H1 (cell line): ENCODE results near the gene DISC1. TPM values are rescaled to one million over a fixed set of nuclear protein-coding genes. Genes with fewer than 3 reads are reported as not detected.

ENCODE experiments used
- CTCF ChIA-PET: fragments of 300-600 bp; sonication (Branson Sonifier 250); formaldehyde crosslinking; loops from one replicate; lab custom pipeline; 2021; ENCODE audit not compliant: partially characterized antibody; lab: Charles Lee
- POLR2A ChIA-PET: fragments of 300-600 bp; sonication (Branson Sonifier 250); formaldehyde crosslinking; loops from one replicate; lab custom pipeline; 2021; ENCODE audit warnings: inconsistent platforms; ENCODE audit not compliant: partially characterized antibody; lab: Charles Lee
- DNase-seq, 2 experiments: peaks; one replicate each; pipeline versions ENCODE4 v3.0.0 to v3.0.0-alpha.2; 2010 to 2022; ENCODE audit warnings: low spot score in 2 of 2, low read depth in 1 of 2, mixed read lengths in 1 of 2
- FAIRE-seq: peaks from 2 replicates; lab custom pipeline; 2011; peaks lifted over from hg19 to GRCh38; lab: Jason Lieb, UNC
- H2AFZ ChIP-seq: 2 replicates; pipeline ENCODE4 v1.8.1; 2012; ENCODE audit warnings: low read length, inconsistent platforms
- H2AK5ac ChIP-seq: 2 replicates; pipeline ENCODE4 v1.6.1; 2013; ENCODE audit warnings: low read depth, low read length
- H2BK120ac ChIP-seq: replicated peaks from 2 replicates; pipeline ENCODE3; 2013; ENCODE audit warnings: low read depth, low read length, inconsistent platforms
- H2BK12ac ChIP-seq: 2 replicates; pipeline ENCODE4 v1.6.1; 2013; ENCODE audit warnings: low read depth, low read length
- H2BK15ac ChIP-seq: 2 replicates; pipeline ENCODE4 v1.6.1; 2013; ENCODE audit warnings: low read length
- H2BK20ac ChIP-seq: 2 replicates; pipeline ENCODE4 v1.6.1; 2013; ENCODE audit warnings: low read length
- H2BK5ac ChIP-seq: 2 replicates; pipeline ENCODE4 v1.6.1; 2013; ENCODE audit warnings: low read depth, low read length
- H3K14ac ChIP-seq: 2 replicates; pipeline ENCODE4 v1.6.1; 2013; ENCODE audit warnings: inconsistent platforms; ENCODE audit not compliant: insufficient read length
- H3K18ac ChIP-seq: 2 replicates; pipeline ENCODE4 v1.6.1; 2013; ENCODE audit warnings: low read length; ENCODE audit errors: extremely low read depth
- H3K23ac ChIP-seq: 2 replicates; pipeline ENCODE4 v1.6.1; 2013; ENCODE audit warnings: inconsistent platforms; ENCODE audit not compliant: insufficient read length
- H3K23me2 ChIP-seq: 2 replicates; pipeline ENCODE4 v1.6.1; 2013; ENCODE audit warnings: low read depth, low read length
- H3K27ac ChIP-seq: 2 replicates; pipeline ENCODE4 v1.6.1; 2011; ENCODE audit warnings: low read depth, low read length, inconsistent platforms
- H3K27me3 ChIP-seq, 4 experiments: replicated peaks in 1 of 4; 1 replicate in 1 of 4; 2 replicates in 3 of 4; pipeline versions ENCODE4 v1.6.1 to v1.8.1; 2011 to 2013; ENCODE audit warnings: low read length in 3 of 4, mild to moderate bottlenecking in 3 of 4, inconsistent platforms in 2 of 4, mixed read lengths in 2 of 4, moderate library complexity in 1 of 4; ENCODE audit not compliant: control insufficient read depth in 3 of 4, insufficient read depth in 3 of 4; ENCODE audit errors: extremely low read depth in 1 of 4
- H3K36me3 ChIP-seq, 4 experiments: 2 replicates each; pipeline versions ENCODE4 v1.6.1 to v1.8.1; 2011 to 2013; ENCODE audit warnings: mild to moderate bottlenecking in 4 of 4, low read length in 3 of 4, moderate library complexity in 2 of 4, control low read depth in 1 of 4, inconsistent platforms in 1 of 4; ENCODE audit not compliant: insufficient read depth in 4 of 4, control insufficient read depth in 2 of 4
- H3K4ac ChIP-seq: replicated peaks from 2 replicates; pipeline ENCODE3; 2013; ENCODE audit warnings: low read length, low read depth, mixed read lengths, inconsistent platforms; ENCODE audit not compliant: insufficient read length
- H3K4me1 ChIP-seq, 4 experiments: replicated peaks in 1 of 4; 1 replicate in 1 of 4; 2 replicates in 3 of 4; pipeline versions ENCODE4 v1.6.1 to v1.8.1; 2011 to 2013; ENCODE audit warnings: low read length in 3 of 4, inconsistent platforms in 2 of 4, mixed read lengths in 1 of 4; ENCODE audit not compliant: insufficient read depth in 4 of 4, control insufficient read depth in 3 of 4
- H3K4me2 ChIP-seq, 2 experiments: 2 replicates each; pipeline versions ENCODE4 v1.6.1 to v1.8.1; 2011 to 2013; ENCODE audit warnings: low read depth in 2 of 2, low read length in 2 of 2, control low read depth in 1 of 2, inconsistent platforms in 1 of 2, mild to moderate bottlenecking in 1 of 2; ENCODE audit not compliant: insufficient read depth in 1 of 2
- H3K4me3 ChIP-seq, 4 experiments: fragments of 200-600, 300-600 bp in 1 of 4; sonication (generic), shearing (Covaris generic), sonication (Bioruptor Twin) in 1 of 4; 2 replicates each; pipeline versions ENCODE4 v1.5.1 to v1.8.1; 2011 to 2016; ENCODE audit warnings: low read length in 4 of 4, low read depth in 3 of 4, control low read depth in 2 of 4, inconsistent platforms in 2 of 4, mild to moderate bottlenecking in 2 of 4, mixed read lengths in 1 of 4, moderate library complexity in 1 of 4; ENCODE audit not compliant: insufficient read depth in 2 of 4; ENCODE audit errors: extremely low read depth in 1 of 4
- H3K56ac ChIP-seq: replicated peaks from 2 replicates; pipeline ENCODE3; 2013; ENCODE audit warnings: low read depth, mild to moderate bottlenecking, mixed read lengths, low read length, inconsistent platforms; ENCODE audit not compliant: insufficient read length
- H3K79me1 ChIP-seq: 2 replicates; pipeline ENCODE4 v1.6.1; 2013; ENCODE audit warnings: low read depth, low read length, control low read depth
- H3K79me2 ChIP-seq, 2 experiments: 2 replicates each; pipeline versions ENCODE4 v1.6.1 to v1.8.1; 2012 to 2013; ENCODE audit warnings: low read length in 2 of 2, mild to moderate bottlenecking in 2 of 2, inconsistent platforms in 1 of 2; ENCODE audit not compliant: insufficient read depth in 2 of 2, control insufficient read depth in 1 of 2
- H3K9ac ChIP-seq, 4 experiments: replicated peaks in 1 of 4; 1 replicate in 1 of 4; 2 replicates in 3 of 4; pipeline versions ENCODE4 v1.6.1 to v1.8.1; 2011 to 2013; ENCODE audit warnings: low read depth in 3 of 4, low read length in 3 of 4, control low read depth in 2 of 4, mild to moderate bottlenecking in 2 of 4, moderate library complexity in 2 of 4, inconsistent platforms in 1 of 4; ENCODE audit errors: extremely low read depth in 1 of 4
- H3K9me3 ChIP-seq, 2 experiments: 2 replicates each; pipeline versions ENCODE4 v1.6.1 to v1.8.1; 2012 to 2013; ENCODE audit warnings: mild to moderate bottlenecking in 2 of 2, moderate library complexity in 2 of 2, control low read depth in 1 of 2, inconsistent platforms in 1 of 2, low read depth in 1 of 2, low read length in 1 of 2, mixed read lengths in 1 of 2; ENCODE audit not compliant: insufficient read depth in 2 of 2
- H4K20me1 ChIP-seq, 2 experiments: replicated peaks in 1 of 2; 2 replicates each; pipeline versions ENCODE3 to v1.8.1; 2011 to 2013; ENCODE audit warnings: inconsistent platforms in 2 of 2, low read length in 2 of 2, mild to moderate bottlenecking in 1 of 2; ENCODE audit not compliant: insufficient read depth in 2 of 2, control insufficient read depth in 1 of 2
- H4K5ac ChIP-seq: 2 replicates; pipeline ENCODE4 v1.6.1; 2013; ENCODE audit warnings: low read length, low read depth, mixed read lengths, inconsistent platforms; ENCODE audit not compliant: insufficient read length
- H4K8ac ChIP-seq: 2 replicates; pipeline ENCODE4 v1.8.0; 2013; ENCODE audit warnings: mild to moderate bottlenecking, moderate library complexity, low read length, inconsistent platforms; ENCODE audit not compliant: insufficient read depth; ENCODE audit errors: extremely low read depth
- H4K91ac ChIP-seq: replicated peaks from 2 replicates; pipeline ENCODE3; 2013; ENCODE audit warnings: low read length, mixed read lengths, inconsistent platforms; ENCODE audit not compliant: insufficient read length
- CHD1 ChIP-seq: IDR thresholded peaks from 2 replicates; pipeline ENCODE4 v1.6.1; 2012; ENCODE audit warnings: low read depth, low read length, improper control_type of control experiment
- CHD2 ChIP-seq: IDR thresholded peaks from 2 replicates; pipeline ENCODE4 v1.6.1; 2012; ENCODE audit warnings: low read length, improper control_type of control experiment
- GTF2F1 ChIP-seq: IDR thresholded peaks from 2 replicates; pipeline ENCODE4 v1.6.1; 2012; ENCODE audit warnings: low read depth, low read length, improper control_type of control experiment, borderline replicate concordance
- MAFK ChIP-seq: IDR thresholded peaks from 2 replicates; pipeline ENCODE4 v1.6.1; 2012; ENCODE audit warnings: low read depth, mild to moderate bottlenecking, improper control_type of control experiment, low read length
- MAX ChIP-seq: IDR thresholded peaks from 2 replicates; pipeline ENCODE4 v1.6.1; 2012; ENCODE audit warnings: inconsistent platforms
- PHF8 ChIP-seq: fragments of 200-600 bp; sonication (generic); conservative IDR thresholded peaks from 2 replicates; pipeline ENCODE4 v1.7.1; 2012; ENCODE audit warnings: low read depth, mild to moderate bottlenecking, inconsistent platforms, low read length, moderate library complexity
- SRF ChIP-seq: IDR thresholded peaks from 2 replicates; pipeline ENCODE4 v1.6.1; 2011; ENCODE audit warnings: mild to moderate bottlenecking, low read depth, low read length, moderate library complexity
- TAF1 ChIP-seq: IDR thresholded peaks from 2 replicates; pipeline ENCODE4 v1.6.1; 2011; ENCODE audit warnings: mild to moderate bottlenecking, low read depth, low read length
- ZNF274 ChIP-seq: IDR thresholded peaks from 2 replicates; pipeline ENCODE4 v1.7.0; 2012; ENCODE audit warnings: low read length, borderline replicate concordance; ENCODE audit errors: extremely low read depth
- polyA plus RNA-seq, 7 experiments: library from polyadenylated mRNA; depleted of rRNA in 3 of 7; stranded (reverse) in 5 of 7; unstranded in 2 of 7; fragments of >200 nt in 5 of 7; fragments of 200-250 nt in 2 of 7; gene quantifications; 1 replicate in 5 of 7; 2 replicates in 1 of 7; 4 replicates in 1 of 7; pipeline versions ENCODE4 v1.2.1 to v1.2.3, GENCODE V29; 2011 to 2013; ENCODE audit warnings: missing spikeins in 2 of 7, mixed read lengths in 2 of 7
- total RNA-seq: library from RNA; stranded (reverse); fragmentation: NEBNext Ultra II Directional; extraction: Animal tissue kit (Norgen Biotek cat#: 25700); gene quantifications from 2 replicates; pipeline ENCODE4 v1.2.1, GENCODE V29; 2021

DISC1 gene
- total and polyA plus RNA-seq, 2 of the 8 experiments (the other 6 are each of a cell fraction or from before 2014, with no cell fraction given): 1.1 to 3.5 TPM

GRCh38 chr1:231721436-231721835, 94.8 kb downstream of the DISC1 start:
- no peaks in the 10 kb centered on the region for H3K36me3 ChIP-seq
- H2AK5ac ChIP-seq: no peak overlapping the region

More at GRCh38 chr1:231721436-231721835, 94.8 kb downstream of the DISC1 start:
- H3K4ac ChIP-seq: no peak overlapping the region
- no peak for DNase-seq
- no peak overlapping the region for H3K9ac ChIP-seq
- TF ChIP-seq ZNF274 (no peak), CHD2 (no peak), CHD1 (no peak), PHF8 (no peak), MAFK (no peak), GTF2F1 (no peak), MAX (no peak), SRF (no peak), TAF1 (no peak)
- TF ChIP-seq, all 59 proteins: peak for 0
- H3K14ac ChIP-seq: no peak overlapping the region
- no peak overlapping the region for H4K8ac ChIP-seq
- no peaks in the 10 kb centered on the region for H3K79me1 ChIP-seq
- no peak overlapping the region for H3K23ac ChIP-seq
- no peak overlapping the region for H2BK15ac ChIP-seq
- H4K20me1 ChIP-seq: no peaks in the 10 kb centered on the region
- ChIA-PET CTCF (no interaction called here), POLR2A (no interaction called here)
- H2BK20ac ChIP-seq: no peak overlapping the region
- H2BK120ac ChIP-seq: no peak overlapping the region
- H4K5ac ChIP-seq: no peak overlapping the region
- no peak overlapping the region for H3K4me3 ChIP-seq
- no peaks in the 10 kb centered on the region for H3K27me3 ChIP-seq
- no peak overlapping the region for H2BK5ac ChIP-seq
- FAIRE-seq: no peak
- H3K27ac ChIP-seq: no peak overlapping the region
- no peak overlapping the region for H2BK12ac ChIP-seq
- H3K18ac ChIP-seq: no peak overlapping the region
- H3K23me2 ChIP-seq: no peaks in the 10 kb centered on the region
- peaks cover 0 to 4% (median 0%) of the 10 kb centered on the region in 4 experiments; a peak in 1 of 7 replicates for H3K4me1 ChIP-seq
- H3K56ac ChIP-seq: no peak overlapping the region
- no peaks in the 10 kb centered on the region for H3K79me2 ChIP-seq
- H2AFZ ChIP-seq: no peak overlapping the region
- H3K9me3 ChIP-seq: no peaks in the 10 kb centered on the region
- no peak overlapping the region for H4K91ac ChIP-seq
- no peak overlapping the region for H3K4me2 ChIP-seq
